Measurements from ENCODE around the gene GPR132.
"Not testable (repeated sequence)": the region's sequence is repeated elsewhere in the genome, so short reads cannot be mapped to it uniquely, and the experiment has no call there.

Gene GPR132

GRCh38 chr14:105041841-105042765 is 23.1 kb downstream of the GPR132 start:
- no peak for DNase-seq (ENCODE audit: low spot score)

GRCh38 chr14:105039458-105040205 is 25.6 kb downstream of the GPR132 start:
- no peak for DNase-seq (ENCODE audit: low spot score)

- not testable (repeated sequence) for DNase-seq (ENCODE audit: low spot score)
Measured at GRCh38 chr14:105035616-105036015, 29.6 kb downstream of the GPR132 start.

DNA sequence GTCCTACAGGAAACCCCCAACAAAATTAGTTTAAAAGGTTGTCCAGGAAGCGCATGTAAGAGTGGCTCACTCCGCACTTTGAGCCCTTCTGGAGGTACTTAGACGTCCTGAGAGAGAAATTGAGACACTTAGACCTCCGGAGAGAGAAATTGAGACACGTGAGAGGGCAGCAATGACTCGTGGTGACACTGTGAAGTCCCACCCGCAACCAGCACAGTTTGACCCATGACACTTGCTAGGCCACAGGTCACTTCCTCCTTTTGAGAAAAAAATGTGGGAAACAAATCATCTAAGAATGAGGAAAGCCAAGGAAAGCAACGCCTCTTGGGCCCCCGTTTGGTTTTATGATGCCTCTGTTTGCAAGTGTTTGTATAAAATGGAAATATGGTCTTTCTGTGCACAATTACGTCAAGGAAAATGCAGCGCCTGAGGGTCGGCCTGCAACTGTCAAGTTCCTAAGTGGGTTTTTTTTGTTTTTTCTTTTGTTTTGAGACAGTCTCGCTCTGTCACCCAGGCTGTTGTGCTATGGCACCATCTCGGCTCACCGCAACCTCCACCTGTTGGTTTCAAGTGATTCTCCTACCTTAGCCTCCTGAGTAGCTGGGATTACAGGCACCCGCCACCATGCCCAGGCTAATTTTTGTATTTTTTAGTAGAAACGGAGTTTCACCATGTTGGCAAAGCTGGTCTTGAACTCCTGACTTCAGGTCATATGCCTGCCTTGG is 30.8 kb downstream of the GPR132 start:
- no peak for DNase-seq (ENCODE audit: low spot score)

DNA sequence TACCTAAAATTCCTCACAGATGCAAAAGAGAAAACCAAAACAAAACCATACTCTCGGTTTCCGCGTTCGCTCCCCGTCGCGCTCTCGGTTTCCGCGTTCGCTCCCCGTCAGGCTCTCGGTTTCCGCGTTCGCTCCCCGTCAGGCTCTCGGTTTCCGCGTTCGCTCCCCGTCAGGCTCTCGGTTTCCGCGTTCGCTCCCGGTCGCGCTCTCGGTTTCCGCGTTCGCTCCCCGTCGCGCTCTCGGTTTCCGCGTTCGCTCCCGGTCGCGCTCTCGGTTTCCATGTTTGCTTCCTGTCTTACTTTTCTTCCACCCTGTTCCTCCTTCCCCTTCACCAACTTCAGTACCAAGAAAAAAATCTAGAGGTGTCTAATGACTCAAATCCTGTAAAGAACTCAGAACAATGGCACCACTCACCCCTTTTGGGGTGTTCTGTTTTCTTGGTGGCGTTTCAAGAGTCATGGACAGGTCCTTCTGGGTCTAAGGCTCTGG is 31.8 kb downstream of the GPR132 start:
- DNase-seq (ENCODE audit: low spot score), result not testable (repeated sequence)

DNA sequence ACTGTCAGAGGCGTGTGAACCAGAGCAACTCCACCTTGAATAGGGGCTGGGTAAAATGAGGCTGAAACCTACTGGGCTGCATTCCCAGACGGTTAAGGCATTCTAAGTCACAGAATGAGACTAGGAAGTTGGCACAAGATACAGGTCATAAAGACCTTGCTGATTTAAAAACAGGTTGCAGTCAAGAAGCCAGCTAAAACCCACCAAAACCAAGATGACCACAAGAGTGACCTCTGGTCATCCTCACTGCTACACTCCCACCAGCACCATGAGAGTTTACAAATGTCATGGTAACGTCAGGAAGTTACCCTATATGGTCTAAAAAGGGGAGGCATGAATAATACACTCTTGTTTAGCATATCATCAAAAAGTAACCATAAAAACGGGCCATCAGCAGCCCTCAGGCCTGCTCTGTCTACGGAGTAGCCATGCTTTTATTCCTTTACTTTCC is 32.8 kb downstream of the GPR132 start:
- DNase-seq (ENCODE audit: low spot score), result not testable (repeated sequence)

DNA sequence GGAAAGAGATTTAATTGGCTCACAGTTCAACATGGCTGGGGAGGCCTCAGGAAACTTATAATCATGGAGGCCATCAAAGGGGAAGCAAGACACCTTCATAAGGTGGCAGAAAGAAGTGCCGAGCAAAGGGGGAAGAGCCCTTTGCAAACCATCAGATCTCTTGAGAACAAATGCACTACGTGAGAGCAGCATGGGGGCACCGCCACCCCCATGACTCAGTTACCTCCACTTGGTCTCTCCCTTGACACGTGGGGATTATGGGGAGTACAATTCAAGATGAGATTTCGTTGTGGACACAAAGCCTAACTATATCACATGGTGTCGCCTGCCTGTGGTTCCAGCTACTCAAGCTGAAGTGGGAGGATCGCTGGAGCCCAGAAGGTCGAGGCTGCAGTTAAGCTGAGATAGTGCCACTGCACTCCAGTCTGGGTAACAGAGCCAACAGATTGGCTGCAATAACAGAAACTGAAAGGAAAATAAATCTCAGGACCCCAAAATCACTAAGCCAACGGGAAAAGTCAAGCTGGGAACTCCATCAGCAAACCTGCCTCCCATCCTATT is 34.3 kb downstream of the GPR132 start:
- no peak for DNase-seq (ENCODE audit: low spot score)

GRCh38 chr14:105030194-105030593 is 35.0 kb downstream of the GPR132 start:
- DNase-seq (ENCODE audit: low spot score), result no peak

- DNase-seq (ENCODE audit: low spot score), result no peak
Measured at GRCh38 chr14:105029402-105029801, 35.8 kb downstream of the GPR132 start.

GRCh38 chr14:105028251-105028927 is 36.8 kb downstream of the GPR132 start:
- DNase-seq (ENCODE audit: low spot score), result no peak

DNA sequence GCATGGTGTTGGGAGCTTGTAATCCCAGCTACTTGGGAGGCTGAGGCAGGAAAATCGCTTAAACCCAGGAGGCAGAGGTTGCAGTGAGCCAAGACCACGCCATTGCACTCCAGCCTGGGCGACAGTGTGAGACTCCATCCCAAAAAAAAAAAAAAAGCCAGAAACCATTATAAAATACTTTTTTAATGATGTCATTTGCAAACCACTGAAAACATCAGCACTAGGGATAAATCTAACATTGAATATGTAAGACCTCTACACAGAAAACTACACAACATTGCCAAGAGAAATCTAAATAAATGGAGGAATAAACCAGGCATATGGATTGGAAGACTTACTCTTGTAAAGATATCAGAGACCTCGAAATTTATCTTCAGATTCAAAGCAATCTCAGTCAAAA is 37.5 kb downstream of the GPR132 start:
- not testable (repeated sequence) for DNase-seq (ENCODE audit: low spot score)

- DNase-seq (ENCODE audit: low spot score), result no peak
Measured at GRCh38 chr14:105026802-105027563, 38.2 kb downstream of the GPR132 start.

GRCh38 chr14:105026033-105026785 is 39.0 kb downstream of the GPR132 start:
- no peak for DNase-seq (ENCODE audit: low spot score)

DNA sequence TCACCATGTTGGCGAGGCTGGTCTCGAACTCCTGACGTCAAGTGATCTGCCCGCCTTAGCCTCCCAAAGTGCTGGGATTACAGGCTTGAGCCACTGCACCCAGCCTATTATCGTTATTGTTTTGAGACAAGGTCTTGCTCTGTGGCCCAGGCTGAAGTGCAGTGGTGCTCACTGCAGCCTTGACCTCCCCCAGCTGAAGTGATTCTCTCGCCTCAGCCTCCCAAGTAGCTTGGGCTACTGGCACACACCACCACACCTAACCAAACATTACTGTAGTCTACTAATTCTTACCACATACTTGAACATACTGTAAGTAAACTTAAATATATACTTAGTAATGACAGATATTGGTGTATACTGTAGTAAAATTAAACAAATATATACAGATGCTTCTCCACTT is 39.8 kb downstream of the GPR132 start:
- DNase-seq (ENCODE audit: low spot score), result no peak

- no peak for DNase-seq (ENCODE audit: low spot score)
Measured at GRCh38 chr14:105023791-105024480, 41.3 kb downstream of the GPR132 start.

DNA sequence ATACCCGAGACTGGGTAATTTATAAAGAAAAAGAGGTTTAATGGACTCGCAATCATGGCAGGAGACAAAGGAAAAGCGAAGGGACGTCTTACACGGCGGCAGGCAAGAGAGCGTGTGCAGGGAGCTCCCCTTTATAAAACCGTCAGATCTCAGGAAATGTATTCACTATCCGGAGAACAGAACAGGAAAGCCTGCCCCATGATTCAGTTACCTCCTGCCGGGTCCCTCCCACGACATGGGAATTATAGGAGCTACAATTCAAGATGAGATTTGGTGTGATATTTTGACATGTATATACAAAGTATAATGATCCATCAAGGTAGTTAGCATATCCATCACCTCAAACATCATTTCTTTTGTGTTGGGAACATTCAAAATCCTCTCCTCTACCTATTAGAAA is 42.1 kb downstream of the GPR132 start:
- DNase-seq (ENCODE audit: low spot score), result no peak

DNA sequence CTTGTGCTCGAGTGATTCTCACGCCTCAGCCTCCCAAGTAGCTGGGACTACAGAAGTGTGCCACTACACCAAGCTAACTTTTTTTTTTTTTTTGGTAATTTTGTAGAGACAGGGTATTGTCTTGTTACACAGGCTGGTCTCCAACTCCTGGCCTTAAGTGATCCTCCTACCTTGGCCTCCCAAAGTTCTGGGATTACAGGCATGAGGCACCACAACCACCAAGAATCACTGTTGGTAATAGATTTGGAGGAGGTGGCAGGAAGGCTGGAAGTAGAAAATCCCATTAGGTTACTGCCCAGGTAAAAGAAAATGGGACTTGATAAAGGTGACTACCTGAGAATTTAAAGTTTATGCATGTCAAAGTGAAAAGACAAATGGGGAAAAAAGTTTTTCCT is 43.0 kb downstream of the GPR132 start:
- DNase-seq (ENCODE audit: low spot score), result no peak

DNA sequence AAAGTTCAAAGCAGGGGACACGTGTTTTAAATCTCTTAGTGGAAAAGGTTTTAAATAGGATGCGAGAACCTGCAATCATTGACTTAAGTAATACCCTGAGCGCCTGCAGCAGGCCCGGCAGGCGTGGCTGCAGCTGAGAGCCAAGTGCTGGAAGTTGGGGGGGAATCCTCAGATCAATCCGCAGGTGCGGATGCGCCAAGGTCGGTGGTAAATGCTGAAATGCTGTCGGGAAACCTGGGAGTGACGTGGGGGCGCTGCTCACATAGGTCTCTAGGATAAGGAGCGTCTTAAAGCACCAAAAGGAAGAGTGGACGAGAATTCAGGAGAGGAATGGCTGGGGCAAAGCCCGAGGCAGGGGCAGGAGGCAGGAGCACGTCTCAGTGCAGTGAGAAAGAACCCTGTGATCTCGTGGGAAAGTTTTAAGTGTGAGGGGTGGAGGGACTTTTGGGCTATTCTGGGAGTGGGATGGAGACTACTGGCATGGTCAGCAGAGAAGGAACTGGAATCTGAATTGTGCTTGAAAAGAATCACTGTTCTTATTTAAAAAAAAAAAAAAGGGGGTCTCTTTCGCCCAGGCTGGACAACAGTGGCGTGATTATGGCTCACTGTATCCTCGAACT is 43.5 kb downstream of the GPR132 start:
- no peak for DNase-seq (ENCODE audit: low spot score)

Data from AG20443 (cell line).